ENCODE data around the gene KLRG1.

- TF ChIP-seq CTCF (IDR thresholded peaks at IDR 0.05 in 4 of 5, conservative IDR thresholded peaks at IDR 0.05 in 1 of 5) (no peak), POLR2A (IDR thresholded peaks at IDR 0.05) (no peak)
Measured at GRCh38 chr12:8953773-8954402, 35.5 kb upstream of the KLRG1 start.

All from gastrocnemius medialis (tissue), 4 donors.